IPS-15b (cell line): ENCODE data around the gene MAP2K5.

Experiments used
- H3K27me3 ChIP-seq: one replicate; pipeline ENCODE4 v1.6.1; 2013; ENCODE audit warnings: low read length; ENCODE audit not compliant: control insufficient read depth, insufficient read depth
- H3K36me3 ChIP-seq: one replicate; pipeline ENCODE4 v1.6.1; 2013; ENCODE audit warnings: low read length; ENCODE audit not compliant: control insufficient read depth, insufficient read depth
- H3K4me1 ChIP-seq: one replicate; pipeline ENCODE4 v1.6.1; 2013; ENCODE audit warnings: mild to moderate bottlenecking, low read length; ENCODE audit not compliant: control insufficient read depth, insufficient read depth
- H3K4me3 ChIP-seq: one replicate; pipeline ENCODE4 v1.5.1; 2013; ENCODE audit warnings: low read depth, low read length
- H3K9ac ChIP-seq: one replicate; pipeline ENCODE4 v1.6.1; 2013; ENCODE audit warnings: low read depth, mild to moderate bottlenecking, low read length
- H3K9me3 ChIP-seq: one replicate; pipeline ENCODE4 v1.6.1; 2013; ENCODE audit warnings: mild to moderate bottlenecking, low read length; ENCODE audit not compliant: control insufficient read depth, insufficient read depth

MAP2K5 gene

DNA sequence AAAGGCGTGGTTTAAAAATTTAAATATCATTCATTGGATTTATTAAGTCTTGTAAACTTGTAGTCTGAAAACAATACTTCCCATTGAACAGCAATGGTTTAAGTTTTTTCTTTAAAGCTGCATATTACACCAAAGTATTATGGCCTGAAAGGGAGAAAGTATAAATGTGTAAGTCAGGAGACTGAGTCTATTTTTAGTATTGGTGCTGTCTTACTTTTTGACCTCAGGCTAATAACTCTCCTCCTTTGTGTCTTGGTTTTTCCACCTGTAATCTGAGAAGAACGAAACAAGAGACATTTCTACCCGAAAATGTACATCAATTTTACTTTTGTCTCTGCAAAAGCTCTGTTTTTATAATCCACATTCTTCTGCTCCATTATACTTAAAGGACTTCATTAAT is 14.0 kb upstream of the MAP2K5 start:
- H3K27me3 ChIP-seq = no peaks in the 10 kb centered on the region
- no peaks in the 10 kb centered on the region for H3K4me1 ChIP-seq
- no peak overlapping the region for H3K4me3 ChIP-seq
- H3K9me3 ChIP-seq = no peaks in the 10 kb centered on the region
- H3K36me3 ChIP-seq = peaks cover 3% of the 10 kb centered on the region
- no peak overlapping the region for H3K9ac ChIP-seq

- Histone ChIP-seq H3K27me3 (no peaks in the 10 kb centered on the region), H3K9me3 (no peaks in the 10 kb centered on the region), H3K9ac (no peak overlapping the region), H3K4me3 (no peak overlapping the region), H3K4me1 (no peaks in the 10 kb centered on the region), H3K36me3 (peaks cover 3% of the 10 kb centered on the region)
Observed at GRCh38 chr15:67531379-67531914, 11.1 kb upstream of the MAP2K5 start.

GRCh38 chr15:67533873-67534272 is 8.6 kb upstream of the MAP2K5 start:
- Histone ChIP-seq H3K36me3 (peaks cover 3% of the 10 kb centered on the region), H3K9me3 (no peaks in the 10 kb centered on the region), H3K4me3 (no peak overlapping the region), H3K9ac (no peak overlapping the region), H3K4me1 (no peaks in the 10 kb centered on the region), H3K27me3 (no peaks in the 10 kb centered on the region)

GRCh38 chr15:67534360-67534759 is 8.1 kb upstream of the MAP2K5 start:
- H3K4me3 ChIP-seq = no peak overlapping the region
- H3K4me1 ChIP-seq = no peaks in the 10 kb centered on the region
- peaks cover 3% of the 10 kb centered on the region for H3K36me3 ChIP-seq
- no peaks in the 10 kb centered on the region for H3K9me3 ChIP-seq
- no peak overlapping the region for H3K9ac ChIP-seq
- no peaks in the 10 kb centered on the region for H3K27me3 ChIP-seq

GRCh38 chr15:67537771-67538170 is 4.7 kb upstream of the MAP2K5 start:
- Histone ChIP-seq H3K27me3 (no peaks in the 10 kb centered on the region), H3K36me3 (no peaks in the 10 kb centered on the region), H3K9me3 (no peaks in the 10 kb centered on the region), H3K4me3 (no peak overlapping the region), H3K4me1 (no peaks in the 10 kb centered on the region), H3K9ac (no peak overlapping the region)

DNA sequence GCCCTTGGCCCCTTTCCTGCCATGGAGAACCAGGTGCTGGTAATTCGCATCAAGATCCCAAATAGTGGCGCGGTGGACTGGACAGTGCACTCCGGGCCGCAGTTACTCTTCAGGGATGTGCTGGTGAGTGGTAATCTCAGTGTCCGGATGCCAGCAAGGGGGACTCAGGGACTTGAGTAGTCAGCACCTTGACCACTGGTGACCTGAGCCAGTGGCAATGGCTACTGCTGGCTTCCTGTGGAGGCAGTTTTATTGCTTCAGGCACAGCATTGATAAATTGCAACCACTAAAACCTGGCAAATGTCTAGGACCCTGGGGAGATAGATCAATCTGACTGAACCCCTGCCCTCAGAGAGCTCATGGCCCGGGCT is 830 bp downstream of the MAP2K5 start:
- H3K9me3 ChIP-seq = no peaks in the 10 kb centered on the region
- H3K4me1 ChIP-seq = peaks cover 6% of the 10 kb centered on the region
- H3K4me3 ChIP-seq = peak overlapping the region; percentile 83
- no peaks in the 10 kb centered on the region for H3K36me3 ChIP-seq
- H3K9ac ChIP-seq = peak overlapping the region; percentile 68
- no peaks in the 10 kb centered on the region for H3K27me3 ChIP-seq

DNA sequence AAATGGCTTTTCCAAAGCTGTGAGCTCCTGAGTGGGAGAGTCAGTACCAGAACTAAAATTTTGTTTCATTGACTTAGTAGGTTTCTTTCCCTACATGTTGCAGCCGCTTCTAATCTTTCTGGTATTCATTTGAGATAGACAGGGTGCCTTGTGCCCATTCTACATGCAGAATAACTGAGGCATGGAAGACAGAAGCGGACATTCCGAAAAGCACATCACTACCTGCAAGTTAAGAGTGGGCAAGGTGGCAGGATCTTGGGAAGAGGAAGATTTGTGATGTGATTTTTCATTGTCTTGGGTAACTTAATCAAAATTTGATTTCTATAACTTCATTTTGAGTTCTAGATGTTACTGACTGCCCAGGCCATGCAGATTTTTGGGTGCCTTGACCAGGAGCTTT is 2.0 kb downstream of the MAP2K5 start:
- Histone ChIP-seq H3K9ac (no peak overlapping the region), H3K27me3 (no peaks in the 10 kb centered on the region), H3K4me3 (no peak overlapping the region), H3K36me3 (no peaks in the 10 kb centered on the region), H3K4me1 (peaks cover 15% of the 10 kb centered on the region), H3K9me3 (no peaks in the 10 kb centered on the region)

DNA sequence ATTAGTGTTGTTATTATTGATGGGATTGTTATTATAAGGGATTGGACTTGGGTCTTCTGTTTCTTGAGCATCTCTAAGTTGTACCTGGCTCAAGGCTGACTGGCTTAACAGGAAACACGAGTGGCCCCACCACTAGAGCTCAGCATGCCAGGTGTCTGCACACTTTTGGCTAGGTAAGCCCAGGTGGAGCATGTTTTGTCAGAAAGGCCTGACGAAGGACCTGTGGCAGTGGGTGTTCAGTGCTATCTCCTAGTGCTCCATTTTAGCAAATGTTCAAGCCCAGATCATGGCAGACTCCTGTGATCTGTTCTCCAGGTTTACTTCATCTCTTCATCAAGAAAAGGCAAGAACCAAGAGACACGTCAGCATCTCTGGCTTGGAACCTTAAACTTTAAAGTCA is 3.4 kb downstream of the MAP2K5 start:
- H3K9me3 ChIP-seq = no peaks in the 10 kb centered on the region
- H3K4me3 ChIP-seq = no peak overlapping the region
- no peaks in the 10 kb centered on the region for H3K27me3 ChIP-seq
- no peak overlapping the region for H3K9ac ChIP-seq
- H3K4me1 ChIP-seq = peaks cover 19% of the 10 kb centered on the region
- no peaks in the 10 kb centered on the region for H3K36me3 ChIP-seq

DNA sequence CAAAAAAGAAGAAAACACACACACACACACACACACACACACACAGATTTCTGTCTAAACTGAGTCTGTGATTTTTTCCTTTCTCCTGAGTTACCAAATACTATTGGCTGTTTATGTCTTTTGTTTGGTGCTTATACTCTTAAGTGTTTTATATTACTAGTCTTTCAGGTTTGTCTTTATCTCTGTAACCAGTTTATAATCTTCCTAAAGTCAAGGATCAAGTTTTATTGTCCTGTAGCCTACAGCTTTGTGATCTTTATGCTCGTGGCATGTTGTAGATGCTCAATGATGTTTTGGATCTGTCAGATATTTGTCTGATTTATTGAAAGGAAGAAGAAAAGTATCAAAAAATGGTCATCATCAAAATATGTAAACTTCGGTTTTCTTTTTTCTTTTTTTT is 4.6 kb downstream of the MAP2K5 start:
- H3K9me3 ChIP-seq = no peaks in the 10 kb centered on the region
- no peaks in the 10 kb centered on the region for H3K36me3 ChIP-seq
- no peak overlapping the region for H3K4me3 ChIP-seq
- no peaks in the 10 kb centered on the region for H3K27me3 ChIP-seq
- H3K9ac ChIP-seq = no peak overlapping the region
- peaks cover 19% of the 10 kb centered on the region for H3K4me1 ChIP-seq

- no peak overlapping the region for H3K9ac ChIP-seq
- H3K4me1 ChIP-seq = peaks cover 19% of the 10 kb centered on the region
- no peaks in the 10 kb centered on the region for H3K9me3 ChIP-seq
- H3K36me3 ChIP-seq = no peaks in the 10 kb centered on the region
- no peak overlapping the region for H3K4me3 ChIP-seq
- no peaks in the 10 kb centered on the region for H3K27me3 ChIP-seq
Observed at GRCh38 chr15:67547836-67548235, 5.3 kb downstream of the MAP2K5 start.

- Histone ChIP-seq H3K36me3 (no peaks in the 10 kb centered on the region), H3K4me3 (no peak overlapping the region)
Observed at GRCh38 chr15:67548236-67548852, 5.8 kb downstream of the MAP2K5 start.

GRCh38 chr15:67548862-67549651 is 6.6 kb downstream of the MAP2K5 start:
- H3K27me3 ChIP-seq = no peaks in the 10 kb centered on the region
- no peak overlapping the region for H3K4me3 ChIP-seq
- no peak overlapping the region for H3K9ac ChIP-seq
- H3K36me3 ChIP-seq = no peaks in the 10 kb centered on the region
- H3K4me1 ChIP-seq = peaks cover 19% of the 10 kb centered on the region
- no peaks in the 10 kb centered on the region for H3K9me3 ChIP-seq

More at GRCh38 chr15:67548236-67548852, 5.8 kb downstream of the MAP2K5 start:
- no peaks in the 10 kb centered on the region for H3K9me3 ChIP-seq
- no peaks in the 10 kb centered on the region for H3K27me3 ChIP-seq
- H3K9ac ChIP-seq = no peak overlapping the region
- H3K4me1 ChIP-seq = peaks cover 19% of the 10 kb centered on the region
